DOHH2 (cell line): ENCODE results near the gene PICK1.
"Not testable (repeated sequence)": the region's sequence is repeated elsewhere in the genome, so short reads cannot be mapped to it uniquely, and the experiment has no call there.

Experiments
- H3F3A ChIP-seq: fragments of 200-600 bp; sonication (generic), shearing (Covaris generic); 2 replicates; pipeline ENCODE4 v1.6.0; 2016; ENCODE audit warnings: antibody characterized with exemption, mild to moderate bottlenecking; ENCODE audit not compliant: control insufficient read depth, insufficient read depth
- H3K27ac ChIP-seq: fragments of 200-600 bp; sonication (generic); 2 replicates; pipeline ENCODE4 v1.5.1; 2014; ENCODE audit warnings: low read depth, mild to moderate bottlenecking, low read length, moderate library complexity
- H3K27me3 ChIP-seq: fragments of 200-600 bp; sonication (generic); 2 replicates; pipeline ENCODE4 v1.6.1; 2014; ENCODE audit warnings: mild to moderate bottlenecking, low read length, mixed read lengths; ENCODE audit not compliant: control insufficient read depth
- H3K36me3 ChIP-seq: fragments of 200-600 bp; sonication (generic); 2 replicates; pipeline ENCODE4 v1.6.1; 2014; ENCODE audit warnings: mild to moderate bottlenecking, low read length, moderate library complexity, mixed read lengths; ENCODE audit not compliant: control insufficient read depth
- H3K4me1 ChIP-seq: fragments of 200-600 bp; sonication (generic); 2 replicates; pipeline ENCODE4 v1.6.1; 2014; ENCODE audit warnings: mild to moderate bottlenecking, low read length, mixed read lengths; ENCODE audit not compliant: control insufficient read depth
- H3K4me2 ChIP-seq: fragments of 200-600 bp; sonication (generic); 2 replicates; pipeline ENCODE4 v1.6.0; 2014; ENCODE audit warnings: mild to moderate bottlenecking, low read length, moderate library complexity
- H3K4me3 ChIP-seq: fragments of 200-600 bp; sonication (generic); 2 replicates; pipeline ENCODE4 v1.5.1; 2014; ENCODE audit warnings: mild to moderate bottlenecking, low read length, mixed read lengths
- H3K79me2 ChIP-seq: fragments of 200-600 bp; sonication (generic); 2 replicates; pipeline ENCODE4 v1.6.1; 2014; ENCODE audit warnings: mild to moderate bottlenecking, low read length, mixed read lengths; ENCODE audit not compliant: control insufficient read depth
- H3K9me2 ChIP-seq: fragments of 200-600 bp; sonication (generic); replicated peaks from 2 replicates; pipeline ENCODE4 v1.6.1; 2014; ENCODE audit warnings: mild to moderate bottlenecking, low read length, mixed read lengths; ENCODE audit not compliant: control insufficient read depth
- H3K9me3 ChIP-seq: fragments of 200-600 bp; sonication (generic); 2 replicates; pipeline ENCODE4 v1.6.1; 2014; ENCODE audit warnings: antibody characterized with exemption, low read length, mixed read lengths; ENCODE audit not compliant: control insufficient read depth, insufficient read depth
- H4K20me1 ChIP-seq: fragments of 200-600 bp; sonication (generic); 2 replicates; pipeline ENCODE4 v1.6.0; 2014; ENCODE audit warnings: low read depth, mild to moderate bottlenecking, antibody characterized with exemption, low read length, moderate library complexity; ENCODE audit not compliant: control insufficient read depth, insufficient read depth
- EZH2phosphoT487 ChIP-seq: fragments of 200-600 bp; sonication (generic); IDR thresholded peaks from 2 replicates; pipeline ENCODE4 v1.6.1; 2017; ENCODE audit warnings: borderline replicate concordance, mild to moderate bottlenecking, antibody characterized with exemption, low read length, moderate library complexity, mixed read lengths
- TF ChIP-seq, protein P1 (sequence below): fragments of 200-600 bp; sonication (generic); IDR thresholded peaks from one replicate; pipeline ENCODE4 v1.5.1; 2014; ENCODE audit warnings: antibody characterized with exemption, mild to moderate bottlenecking, low read depth, low read length; ENCODE audit not compliant: poor library complexity, severe bottlenecking

Gene PICK1

GRCh38 chr22:38034884-38035529 is 22.2 kb upstream of the PICK1 start:
- Histone ChIP-seq H3K4me3 (no peak overlapping the region; the same call in 1 of the 2 replicates), H3K27me3 (no peaks in the 10 kb centered on the region), H3K79me2 (no peaks in the 10 kb centered on the region), H3F3A (no peaks in the 10 kb centered on the region), H3K27ac (no peak overlapping the region), H3K4me2 (peak overlapping the region; percentile 57), H4K20me1 (no peaks in the 10 kb centered on the region), H3K36me3 (no peaks in the 10 kb centered on the region), H3K4me1 (peaks cover 22% of the 10 kb centered on the region), H3K9me3 (no peaks in the 10 kb centered on the region), H3K9me2 (no peaks in the 10 kb centered on the region)
- TF ChIP-seq, protein P1, sequence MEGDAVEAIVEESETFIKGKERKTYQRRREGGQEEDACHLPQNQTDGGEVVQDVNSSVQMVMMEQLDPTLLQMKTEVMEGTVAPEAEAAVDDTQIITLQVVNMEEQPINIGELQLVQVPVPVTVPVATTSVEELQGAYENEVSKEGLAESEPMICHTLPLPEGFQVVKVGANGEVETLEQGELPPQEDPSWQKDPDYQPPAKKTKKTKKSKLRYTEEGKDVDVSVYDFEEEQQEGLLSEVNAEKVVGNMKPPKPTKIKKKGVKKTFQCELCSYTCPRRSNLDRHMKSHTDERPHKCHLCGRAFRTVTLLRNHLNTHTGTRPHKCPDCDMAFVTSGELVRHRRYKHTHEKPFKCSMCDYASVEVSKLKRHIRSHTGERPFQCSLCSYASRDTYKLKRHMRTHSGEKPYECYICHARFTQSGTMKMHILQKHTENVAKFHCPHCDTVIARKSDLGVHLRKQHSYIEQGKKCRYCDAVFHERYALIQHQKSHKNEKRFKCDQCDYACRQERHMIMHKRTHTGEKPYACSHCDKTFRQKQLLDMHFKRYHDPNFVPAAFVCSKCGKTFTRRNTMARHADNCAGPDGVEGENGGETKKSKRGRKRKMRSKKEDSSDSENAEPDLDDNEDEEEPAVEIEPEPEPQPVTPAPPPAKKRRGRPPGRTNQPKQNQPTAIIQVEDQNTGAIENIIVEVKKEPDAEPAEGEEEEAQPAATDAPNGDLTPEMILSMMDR: no peak
- TF ChIP-seq EZH2phosphoT487: no peak

DNA sequence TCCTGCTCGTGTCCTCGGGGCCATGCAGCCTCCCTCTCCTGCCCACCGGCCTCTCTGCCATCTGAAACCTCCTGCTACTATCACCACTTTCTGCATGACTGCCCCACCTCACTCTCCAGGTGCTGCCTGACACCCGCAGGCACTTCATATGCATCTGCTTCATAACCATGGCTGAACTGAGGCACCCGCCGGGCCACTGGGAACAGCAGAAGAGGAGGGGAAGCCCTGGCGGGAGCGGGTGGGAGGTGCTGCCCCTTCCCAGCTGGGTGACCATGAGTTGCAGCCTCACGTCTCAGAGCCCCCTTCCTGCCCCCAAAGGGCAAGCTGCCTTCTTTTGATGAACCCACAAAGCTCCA is 21.7 kb upstream of the PICK1 start:
- H3K9me2 ChIP-seq: no peaks in the 10 kb centered on the region
- H3K79me2 ChIP-seq: no peaks in the 10 kb centered on the region
- TF ChIP-seq, protein P1: no peak
- H3K9me3 ChIP-seq: no peaks in the 10 kb centered on the region
- H3K4me2 ChIP-seq: no peak overlapping the region
- H3K4me3 ChIP-seq: no peak overlapping the region
- H3K27me3 ChIP-seq: no peaks in the 10 kb centered on the region
- peaks cover 22% of the 10 kb centered on the region for H3K4me1 ChIP-seq
- no peak overlapping the region for H3K27ac ChIP-seq
- no peaks in the 10 kb centered on the region for H3K36me3 ChIP-seq
- H4K20me1 ChIP-seq: no peaks in the 10 kb centered on the region
- no peaks in the 10 kb centered on the region for H3F3A ChIP-seq

GRCh38 chr22:38036392-38037062 is 20.7 kb upstream of the PICK1 start:
- no peak overlapping the region for H3K4me2 ChIP-seq
- TF ChIP-seq, protein P1: no peak
- no peak for TF ChIP-seq EZH2phosphoT487

DNA sequence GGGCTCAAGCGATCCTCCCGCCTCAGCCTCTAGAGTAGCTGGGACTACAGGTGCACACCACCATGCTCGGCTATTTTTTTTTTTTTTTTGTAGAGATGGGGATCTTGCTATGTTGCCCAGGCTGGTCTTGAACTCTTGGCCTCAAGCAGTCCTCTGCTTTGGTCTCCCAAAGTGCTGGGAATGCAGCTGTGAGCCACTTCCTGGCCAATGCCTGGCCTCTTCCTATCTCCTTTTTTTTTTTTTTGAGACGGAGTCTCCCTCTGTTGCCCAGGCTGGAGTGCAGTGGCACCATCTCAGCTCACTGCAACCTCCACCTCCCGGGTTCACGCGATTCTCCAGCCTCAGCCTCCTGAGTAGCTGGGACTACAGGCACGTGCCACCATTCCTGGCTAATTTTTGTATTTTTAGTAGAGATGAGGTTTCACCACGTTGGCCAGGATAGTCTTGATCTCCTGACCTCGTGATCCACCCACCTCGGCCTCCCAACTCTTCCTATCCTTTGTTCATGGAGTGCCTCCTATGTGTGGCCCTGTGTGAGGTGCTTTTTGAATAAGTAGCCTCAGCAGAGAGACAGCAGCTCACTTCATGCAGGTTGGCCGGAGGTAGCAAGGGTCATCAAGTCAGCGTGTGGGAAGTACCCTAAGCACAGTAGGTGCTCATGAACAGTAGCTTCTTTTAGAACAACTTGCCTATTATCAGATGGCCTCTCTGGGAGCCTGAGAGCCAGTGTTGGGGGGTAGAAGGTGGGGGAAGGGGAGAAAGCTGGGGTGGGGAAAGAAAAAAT is 19.6 kb upstream of the PICK1 start:
- not testable (repeated sequence) for H3K27me3 ChIP-seq, H3F3A ChIP-seq, H3K9me2 ChIP-seq, H3K9me3 ChIP-seq, H3K36me3 ChIP-seq, H3K4me2 ChIP-seq, H3K79me2 ChIP-seq, H3K4me3 ChIP-seq, H3K27ac ChIP-seq, H4K20me1 ChIP-seq
- peaks cover 22% of the 10 kb centered on the region for H3K4me1 ChIP-seq

More at GRCh38 chr22:38036392-38037062, 20.7 kb upstream of the PICK1 start:
- H3F3A ChIP-seq: no peaks in the 10 kb centered on the region
- no peaks in the 10 kb centered on the region for H3K9me2 ChIP-seq
- H4K20me1 ChIP-seq: no peaks in the 10 kb centered on the region
- H3K27ac ChIP-seq: no peak overlapping the region
- peaks cover 22% of the 10 kb centered on the region for H3K4me1 ChIP-seq
- H3K36me3 ChIP-seq: no peaks in the 10 kb centered on the region
- no peaks in the 10 kb centered on the region for H3K9me3 ChIP-seq
- H3K4me3 ChIP-seq: no peak overlapping the region
- no peaks in the 10 kb centered on the region; the same call in 1 of the 2 replicates for H3K27me3 ChIP-seq
- H3K79me2 ChIP-seq: no peaks in the 10 kb centered on the region
